WI38 (cell line): ENCODE data around the gene NFS1.

Experiments
- H3K4me3 ChIP-seq: 2 replicates; pipeline ENCODE4 v1.5.1; 2011; ENCODE audit warnings: low read depth, mild to moderate bottlenecking, control low read depth, low read length
- CTCF ChIP-seq: IDR thresholded peaks from 2 replicates; pipeline ENCODE4 v1.5.1; 2012; ENCODE audit warnings: low read depth, mild to moderate bottlenecking, control low read depth, low read length

NFS1 gene

GRCh38 chr20:35738410-35739179, 39.4 kb upstream of the NFS1 start:
- no peak overlapping the region for H3K4me3 ChIP-seq
- no peak for TF ChIP-seq CTCF

- TF ChIP-seq CTCF = no peak
- no peak overlapping the region for H3K4me3 ChIP-seq
Observed at GRCh38 chr20:35737865-35738333, 38.7 kb upstream of the NFS1 start.

- H3K4me3 ChIP-seq = no peak overlapping the region
Observed at GRCh38 chr20:35735826-35736470, 36.8 kb upstream of the NFS1 start.

GRCh38 chr20:35734777-35735649, 35.9 kb upstream of the NFS1 start:
- no peak for TF ChIP-seq CTCF
- no peak overlapping the region for H3K4me3 ChIP-seq

More at GRCh38 chr20:35735826-35736470, 36.8 kb upstream of the NFS1 start:
- no peak for TF ChIP-seq CTCF

GRCh38 chr20:35734374-35734773, 35.2 kb upstream of the NFS1 start:
- H3K4me3 ChIP-seq = no peak overlapping the region
- no peak for TF ChIP-seq CTCF

GRCh38 chr20:35732644-35732982, 33.5 kb upstream of the NFS1 start:
- no peak overlapping the region for H3K4me3 ChIP-seq
- no peak for TF ChIP-seq CTCF
